K562 (cell line): Measurements from ENCODE around the gene OBSCN. TPM values are rescaled to one million over a fixed set of nuclear protein-coding genes. Genes with fewer than 3 reads are reported as not detected.

Experiments
- ZNF407 ChIP-seq: fragments of 450-650 bp; IDR thresholded peaks from 2 replicates; pipeline ENCODE4 v1.6.1; 2016; ENCODE audit warnings: low read depth
- polyA plus RNA-seq, 8 experiments: library from polyadenylated mRNA; depleted of rRNA in 4 of 8; stranded (reverse) in 5 of 8; unstranded in 3 of 8; fragments of >200 nt; fragmentation: Nextera tagmentation in 2 of 8; fragmentation: Illumina TruSeq in 1 of 8; extraction: Ambion mirVana in 2 of 8; extraction: Trizol in 1 of 8; gene quantifications; 2 replicates each; pipeline versions ENCODE4 v1.2.1 to v1.2.3, GENCODE V29; 2011 to 2014; ENCODE audit warnings: inconsistent platforms in 1 of 8, missing spikeins in 1 of 8
- total RNA-seq, 7 experiments: library from RNA; depleted of rRNA in 6 of 7; stranded (reverse); fragments of >200 nt in 6 of 7; fragmentation: Illumina TruSeq in 2 of 7; extraction: Trizol in 2 of 7; gene quantifications; 2 replicates each; pipeline versions ENCODE4 v1.2.1 to v1.2.3, GENCODE V29; 2011 to 2021; ENCODE audit warnings: low replicate concordance in 1 of 7

The OBSCN gene
- total and polyA plus RNA-seq, 9 of the 15 experiments (the other 6 are each of a cell fraction or from before 2014, with no cell fraction given): 0.18 to 19.7 (median 3.6) TPM

- no peak for TF ChIP-seq ZNF407
- TF ChIP-seq, all 486 proteins: peak for 0
Measured at GRCh38 chr1:228264090-228264829, 56.4 kb downstream of the OBSCN start (continued).
